HG02970 (cell line): ENCODE measurements around the gene HDGFL1.

Experiments used
- ATAC-seq: cut with Tn5 transposase; IDR thresholded peaks from one replicate; pipeline ENCODE4 v1.9.1; 2021; ENCODE audit warnings: mild to moderate bottlenecking, moderate library complexity, moderate number of reproducible peaks; ENCODE audit not compliant: unreplicated experiment, low FRiP score

The HDGFL1 gene

DNA sequence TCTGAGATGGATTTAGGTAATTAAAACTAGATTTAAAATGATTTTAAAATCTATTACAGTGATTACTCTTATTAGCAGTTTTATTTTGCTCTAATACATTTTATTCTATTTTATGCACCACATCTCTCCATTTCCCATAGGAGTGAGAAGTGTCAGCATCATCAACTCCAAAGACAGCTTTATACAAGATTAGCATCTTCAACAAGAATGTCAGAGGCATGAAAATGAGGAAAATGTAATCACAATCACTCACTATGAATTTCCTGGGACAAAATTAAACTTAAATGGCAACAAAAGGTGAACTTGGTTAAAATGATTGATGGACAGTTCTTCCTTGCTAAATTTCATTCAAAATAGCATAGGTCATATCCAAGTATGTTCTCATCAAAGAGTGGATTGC, 19.8 kb downstream of the HDGFL1 start:
- no peak for ATAC-seq

DNA sequence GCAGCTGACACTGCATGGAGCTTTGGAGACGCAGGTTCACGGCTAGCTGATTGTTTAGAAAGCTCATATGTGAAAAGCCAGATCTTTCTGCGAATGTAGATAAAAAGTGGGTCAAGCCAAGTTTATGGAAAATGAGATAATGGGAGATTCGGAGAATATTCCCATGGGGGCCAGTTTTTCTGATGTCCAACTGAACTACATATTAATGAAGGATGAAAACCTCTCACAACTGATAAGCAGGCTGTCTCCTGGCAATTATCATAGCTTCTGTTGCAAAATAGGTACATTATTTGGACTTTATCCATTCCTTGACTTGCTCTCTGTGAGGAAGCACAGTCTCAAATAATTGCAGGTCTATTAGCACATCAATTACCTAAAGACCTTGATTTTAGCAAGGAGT, 21.1 kb downstream of the HDGFL1 start:
- ATAC-seq, result no peak

DNA sequence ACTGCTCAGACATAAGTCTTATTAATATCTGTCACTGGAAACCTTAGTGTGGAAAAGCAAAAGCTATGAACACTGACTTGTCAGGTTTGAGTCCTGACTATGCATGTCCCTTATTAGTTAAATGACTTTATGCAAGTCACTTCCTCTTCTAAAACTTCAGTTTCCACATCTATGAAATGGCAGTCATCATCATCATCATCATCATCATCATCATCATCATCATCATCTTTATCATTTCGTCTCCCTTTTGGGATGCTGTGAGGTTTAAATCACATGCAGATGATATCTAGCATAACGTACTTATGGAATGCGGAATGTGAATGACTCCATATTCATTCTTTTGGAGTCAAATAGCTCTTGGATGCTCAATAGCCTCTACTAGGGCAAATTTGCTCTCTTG, 24.5 kb downstream of the HDGFL1 start:
- no peak for ATAC-seq

DNA sequence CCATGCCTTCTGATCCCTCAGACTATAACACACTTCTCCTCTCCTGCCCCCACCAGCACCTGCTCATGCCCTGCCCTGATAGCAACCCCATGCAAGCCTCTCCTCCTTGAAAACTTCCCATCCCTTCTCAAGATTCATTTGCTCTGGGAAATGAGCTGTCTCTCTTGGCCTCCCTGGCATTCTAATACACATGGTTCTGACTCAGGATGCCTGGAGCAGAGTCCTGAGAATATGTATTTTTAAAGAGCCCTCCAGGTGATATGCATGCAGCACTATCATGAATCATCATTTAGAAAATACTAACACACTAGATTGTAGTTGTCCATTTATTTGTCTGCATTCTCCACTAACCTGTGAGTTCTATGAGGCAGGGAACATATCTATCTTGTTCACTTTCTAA, 26.6 kb downstream of the HDGFL1 start:
- ATAC-seq, result no peak

DNA sequence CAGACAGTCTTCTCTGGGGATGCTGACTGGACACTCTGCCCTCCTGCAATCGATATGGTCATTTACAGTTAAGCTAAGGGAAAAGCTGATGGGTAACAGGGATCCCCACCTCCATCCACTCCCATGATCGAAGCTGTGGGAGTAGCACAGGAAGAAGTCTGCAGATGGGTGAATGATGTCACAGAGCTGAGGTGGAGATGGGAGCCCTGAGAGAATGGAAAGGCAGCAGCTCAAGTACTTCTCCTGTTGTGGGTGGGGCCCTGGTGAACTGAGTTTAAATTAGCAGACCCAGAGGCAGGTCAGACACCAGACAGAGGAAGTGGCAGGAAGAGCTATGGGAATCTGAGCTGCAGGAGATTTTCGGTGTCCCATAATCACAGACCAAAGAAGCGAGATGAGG, 29.0 kb downstream of the HDGFL1 start:
- no peak for ATAC-seq

DNA sequence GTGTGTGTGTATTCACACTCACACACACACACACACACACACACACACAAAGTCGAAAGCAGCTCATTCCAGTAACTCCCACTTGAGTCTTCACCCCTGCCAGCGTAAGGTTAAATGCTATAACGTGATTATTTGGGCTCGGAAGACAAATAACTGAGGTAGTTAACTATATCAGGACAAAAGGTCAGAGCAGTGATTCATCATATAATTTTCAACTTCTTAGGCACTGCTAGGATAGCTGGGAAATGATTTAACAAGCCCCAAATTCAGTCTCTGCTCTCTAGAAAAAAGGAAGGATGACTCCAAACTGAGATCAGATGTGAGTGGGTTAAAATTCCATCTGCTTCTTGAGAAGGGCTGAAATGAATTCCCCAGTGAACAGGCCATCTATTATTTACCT, 30.7 kb downstream of the HDGFL1 start:
- ATAC-seq, result no peak

DNA sequence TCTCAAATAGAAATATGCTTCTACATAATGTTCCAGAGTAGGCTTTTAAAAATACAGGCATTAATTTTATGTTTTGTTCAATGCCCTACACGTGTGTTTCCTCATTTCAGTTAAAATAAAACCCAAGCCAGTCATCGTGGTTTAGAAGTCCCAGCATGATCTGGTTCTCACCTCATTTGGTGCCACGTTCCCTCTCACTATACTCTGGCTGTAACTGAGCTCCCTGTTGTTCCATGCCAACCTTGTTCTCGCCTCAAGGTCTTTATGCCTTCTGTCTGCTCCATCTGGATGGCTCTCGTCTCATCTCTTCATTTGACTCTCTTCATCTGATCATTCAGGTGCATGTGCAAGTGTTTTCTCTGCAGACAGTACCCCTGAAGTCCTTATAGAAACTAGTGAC, 32.6 kb downstream of the HDGFL1 start:
- ATAC-seq, result no peak

DNA sequence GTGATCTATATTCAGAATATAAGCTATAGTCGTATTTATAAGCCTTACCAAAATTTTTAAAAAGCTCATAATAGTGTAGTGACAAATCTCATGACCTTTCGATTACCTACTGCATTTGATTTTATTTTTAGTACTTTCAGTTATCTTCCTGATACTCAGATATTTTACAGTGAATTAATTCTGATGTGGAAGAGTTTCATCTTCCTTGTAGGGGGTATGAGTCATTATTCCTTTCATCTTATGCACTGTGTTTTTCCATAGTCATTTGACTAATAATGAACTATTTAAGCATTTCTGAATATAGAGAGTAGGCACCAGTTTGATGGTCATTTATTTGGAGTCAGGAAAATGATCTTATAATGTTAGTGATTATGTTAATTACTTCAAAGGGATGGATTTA, 36.4 kb downstream of the HDGFL1 start:
- ATAC-seq, result no peak

DNA sequence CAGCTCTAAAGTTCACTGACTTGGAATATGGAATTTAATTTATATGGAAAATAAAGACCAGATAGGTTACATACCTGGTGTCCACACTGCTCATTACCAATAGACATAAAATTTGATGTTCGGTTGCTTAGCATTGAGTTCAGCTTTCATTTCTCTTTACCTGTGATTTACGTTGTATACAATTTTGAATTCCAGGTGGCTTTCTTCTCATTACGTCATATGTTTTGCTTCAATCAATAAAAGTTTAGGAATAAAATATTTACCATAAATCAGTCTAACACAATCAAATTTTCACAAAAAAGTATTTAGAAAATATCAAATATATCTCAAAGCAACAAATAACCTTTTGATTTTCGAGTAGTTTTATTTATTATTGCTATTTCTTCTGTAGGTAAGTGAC, 40.8 kb downstream of the HDGFL1 start:
- ATAC-seq, result no peak

DNA sequence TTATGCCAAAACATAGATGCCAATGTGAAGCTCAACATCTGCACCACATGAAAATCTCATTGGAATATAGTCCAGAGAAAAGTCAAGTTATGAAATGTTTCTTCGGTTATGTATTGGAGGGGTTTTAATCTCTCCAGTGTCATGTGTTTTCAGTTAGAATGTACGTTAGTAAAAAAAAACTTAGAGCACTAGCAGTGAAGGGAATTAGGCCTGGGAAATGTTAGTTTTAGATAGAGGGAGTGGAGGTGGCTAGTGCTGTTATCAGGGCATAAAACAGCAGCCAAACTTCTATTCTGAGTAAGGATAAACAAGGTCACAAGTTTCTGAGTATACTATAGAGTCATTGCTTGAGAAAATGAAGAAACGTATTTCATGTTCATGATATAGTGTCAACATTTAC, 42.9 kb downstream of the HDGFL1 start:
- ATAC-seq, result no peak

DNA sequence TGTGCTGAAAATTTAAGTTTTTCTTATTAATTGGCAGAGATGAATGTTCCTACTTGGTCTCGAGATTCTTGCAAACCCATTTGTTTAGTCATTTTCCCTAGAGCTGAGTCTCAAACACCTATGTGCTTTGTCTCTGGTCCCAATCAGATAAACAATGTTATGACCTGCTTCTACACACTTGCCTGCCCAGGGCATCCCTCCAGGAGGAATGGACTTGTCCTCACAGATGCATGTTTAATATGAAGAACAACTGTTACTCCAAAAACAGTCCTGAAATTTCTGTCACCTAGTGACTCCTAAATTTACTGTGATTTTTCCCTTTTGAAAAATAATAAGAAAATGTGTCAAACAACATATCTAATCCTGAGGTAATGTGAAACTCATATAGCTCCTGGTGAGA, 43.7 kb downstream of the HDGFL1 start:
- ATAC-seq, result no peak

DNA sequence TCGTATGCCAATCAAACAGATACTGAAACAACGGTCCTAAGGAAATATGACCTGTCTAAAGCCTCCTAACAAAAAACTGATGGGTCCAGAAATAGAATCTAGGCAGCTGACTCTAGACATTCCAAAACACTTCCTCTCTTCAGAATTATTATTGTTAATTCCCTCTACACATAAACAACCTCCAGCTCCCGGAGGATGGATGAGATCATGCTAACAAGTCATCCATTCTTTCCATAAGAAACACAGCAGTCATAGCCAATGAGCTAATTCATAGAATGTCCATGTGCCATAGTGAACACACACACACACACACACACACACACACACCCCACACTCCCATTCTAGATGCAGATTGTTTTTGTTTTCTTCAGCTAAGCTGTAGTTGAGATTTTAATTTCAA, 44.3 kb downstream of the HDGFL1 start:
- ATAC-seq, result no peak

DNA sequence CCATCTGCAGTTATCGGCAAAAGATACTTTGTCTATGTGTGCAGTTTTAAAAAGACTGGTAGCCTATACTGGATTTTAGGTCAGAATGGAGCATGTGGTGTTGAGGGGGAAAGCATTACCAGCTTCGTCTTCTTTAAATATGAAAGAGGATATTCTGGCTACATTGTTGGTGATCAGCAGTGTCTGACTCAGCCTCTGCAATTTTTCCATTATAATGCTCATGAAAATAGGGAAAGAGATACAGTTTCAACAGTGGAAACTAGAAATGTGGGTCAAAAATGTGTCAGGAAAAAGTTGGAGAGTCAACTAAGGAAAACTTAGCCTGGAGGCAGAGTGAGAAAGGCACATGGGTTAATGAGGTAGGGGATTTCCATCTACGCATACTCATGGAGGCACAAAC, 45.2 kb downstream of the HDGFL1 start:
- ATAC-seq, result no peak

DNA sequence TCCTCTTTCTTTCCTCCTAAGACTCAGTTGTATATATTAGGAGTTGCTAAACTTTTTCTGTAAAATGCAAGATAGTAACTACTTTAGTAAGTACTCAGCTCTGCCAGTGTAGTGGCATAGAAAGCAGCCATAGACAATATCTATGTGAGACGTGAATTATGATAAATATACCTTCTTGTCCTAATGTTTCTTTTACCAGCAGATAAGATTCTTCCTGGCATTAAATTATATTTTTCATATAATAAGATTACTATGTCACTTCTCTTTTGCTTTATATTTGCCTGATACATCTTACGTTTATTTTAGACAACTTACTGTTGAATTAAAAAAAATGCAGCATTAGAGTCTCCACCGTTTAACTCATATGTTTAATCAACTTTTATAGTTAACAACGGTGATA, 51.7 kb downstream of the HDGFL1 start:
- ATAC-seq, result no peak
